GM12864 (cell line): ENCODE measurements around the gene MYCN.

Source experiments
- DNase-seq: peaks from one replicate; pipeline ENCODE4 v3.0.0-alpha.2; 2011; ENCODE audit warnings: low read depth
- H3K4me3 ChIP-seq: 2 replicates; pipeline ENCODE4 v1.5.1; 2011; ENCODE audit warnings: mild to moderate bottlenecking, low read depth, low read length, control low read depth
- TF ChIP-seq, protein P1 (sequence below): IDR thresholded peaks from 2 replicates; pipeline ENCODE4 v1.5.1; 2011; ENCODE audit warnings: low read depth, mild to moderate bottlenecking, moderate library complexity, low read length, control low read depth, inconsistent platforms; ENCODE audit errors: missing control alignments

The MYCN gene

GRCh38 chr2:15939854-15940660 is at the start of gene MYCN:
Gene MYCN, plus strand, starts transcription at chr2:15940550. Its CDS starts 1,515 bp downstream, at chr2:15942065.
- TF ChIP-seq, protein P1, sequence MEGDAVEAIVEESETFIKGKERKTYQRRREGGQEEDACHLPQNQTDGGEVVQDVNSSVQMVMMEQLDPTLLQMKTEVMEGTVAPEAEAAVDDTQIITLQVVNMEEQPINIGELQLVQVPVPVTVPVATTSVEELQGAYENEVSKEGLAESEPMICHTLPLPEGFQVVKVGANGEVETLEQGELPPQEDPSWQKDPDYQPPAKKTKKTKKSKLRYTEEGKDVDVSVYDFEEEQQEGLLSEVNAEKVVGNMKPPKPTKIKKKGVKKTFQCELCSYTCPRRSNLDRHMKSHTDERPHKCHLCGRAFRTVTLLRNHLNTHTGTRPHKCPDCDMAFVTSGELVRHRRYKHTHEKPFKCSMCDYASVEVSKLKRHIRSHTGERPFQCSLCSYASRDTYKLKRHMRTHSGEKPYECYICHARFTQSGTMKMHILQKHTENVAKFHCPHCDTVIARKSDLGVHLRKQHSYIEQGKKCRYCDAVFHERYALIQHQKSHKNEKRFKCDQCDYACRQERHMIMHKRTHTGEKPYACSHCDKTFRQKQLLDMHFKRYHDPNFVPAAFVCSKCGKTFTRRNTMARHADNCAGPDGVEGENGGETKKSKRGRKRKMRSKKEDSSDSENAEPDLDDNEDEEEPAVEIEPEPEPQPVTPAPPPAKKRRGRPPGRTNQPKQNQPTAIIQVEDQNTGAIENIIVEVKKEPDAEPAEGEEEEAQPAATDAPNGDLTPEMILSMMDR = no peak
- peak; percentile 1 for DNase-seq
- H3K4me3 ChIP-seq = no peak within 1 kb of the TSS

- DNase-seq = no peak
- no peak overlapping the region for H3K4me3 ChIP-seq
- TF ChIP-seq, protein P1 = no peak
Measured at GRCh38 chr2:15890936-15891905, 49.1 kb upstream of the MYCN start.

GRCh38 chr2:15892151-15892880 is 48.0 kb upstream of the MYCN start:
- no peak for DNase-seq
- H3K4me3 ChIP-seq = no peak overlapping the region
- TF ChIP-seq, protein P1 = no peak

DNA sequence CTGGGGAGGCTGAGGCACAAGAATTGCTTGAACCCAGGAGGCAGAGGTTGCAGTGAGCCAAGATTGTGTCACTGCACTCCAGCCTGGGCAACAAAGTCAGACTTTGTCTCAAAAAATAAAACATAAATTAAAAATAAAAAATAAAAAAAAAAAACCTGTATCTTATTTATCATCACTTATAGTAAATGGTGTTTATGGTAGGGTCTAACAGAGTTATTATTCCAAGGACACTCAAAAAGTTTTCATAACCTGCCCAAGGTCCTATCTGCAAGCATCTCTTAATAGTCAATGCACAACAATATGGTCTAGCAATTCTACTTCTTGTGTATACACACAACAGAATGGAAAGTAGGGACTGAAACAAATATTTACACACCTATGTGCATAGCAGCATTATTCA is 47.3 kb upstream of the MYCN start:
- no peak for DNase-seq

GRCh38 chr2:15893689-15894480 is 46.5 kb upstream of the MYCN start:
- DNase-seq = no peak
- TF ChIP-seq, protein P1 = no peak
- no peak overlapping the region for H3K4me3 ChIP-seq

More for the DNA sequence above, 47.3 kb upstream of the MYCN start:
- TF ChIP-seq, protein P1 = no peak
- no peak overlapping the region for H3K4me3 ChIP-seq
